GM19238 (cell line): ENCODE results near the gene SLC23A2.

Experiments
- DNase-seq: peaks from one replicate; pipeline ENCODE4 v3.0.0; 2011; ENCODE audit warnings: low spot score; ENCODE audit not compliant: insufficient read length

Gene SLC23A2

DNA sequence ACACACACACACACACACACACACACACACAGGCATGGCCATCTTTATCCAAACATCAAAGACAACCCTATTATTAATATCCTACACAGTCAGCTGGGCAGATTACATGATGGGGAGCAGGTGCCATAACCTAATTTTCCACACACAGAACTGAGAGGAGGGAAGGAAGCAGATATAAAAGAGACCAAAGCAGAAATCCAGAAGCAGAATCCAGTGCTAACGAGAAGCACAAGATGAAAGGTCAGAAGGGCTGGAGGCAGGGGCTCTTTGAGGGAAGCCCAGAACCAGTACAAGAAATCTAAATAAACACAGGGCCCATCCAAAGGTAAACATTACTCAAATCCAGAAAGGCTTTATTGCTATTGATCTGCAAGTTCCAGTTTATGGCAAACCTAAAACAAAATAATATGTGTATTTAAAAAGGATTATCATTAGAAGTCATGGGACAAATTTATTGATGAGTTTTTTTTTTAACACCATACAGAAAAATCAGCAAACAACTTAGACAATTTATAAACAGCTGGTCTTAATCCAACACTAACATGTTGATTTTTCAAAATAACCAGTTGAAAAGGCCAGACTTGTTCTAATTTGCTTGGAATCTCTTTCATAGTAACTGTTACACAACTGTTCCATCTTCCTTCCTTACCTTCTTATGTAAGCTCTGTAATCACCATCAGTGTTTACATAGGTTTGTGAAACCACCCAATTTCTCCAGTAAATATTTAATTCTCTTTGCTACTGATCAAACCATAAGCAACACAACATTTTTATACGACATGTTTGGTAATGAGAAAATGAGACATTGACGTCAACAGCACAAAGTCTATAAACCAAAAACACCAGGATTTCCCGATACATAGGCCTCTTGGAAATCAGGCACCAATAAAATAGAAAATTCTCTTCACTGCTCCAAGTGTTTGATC, 34.2 kb downstream of the SLC23A2 start:
- DNase-seq: no peak

- DNase-seq: no peak
Measured at GRCh38 chr20:4962241-4962855, 39.0 kb downstream of the SLC23A2 start.

GRCh38 chr20:4961746-4962145, 39.6 kb downstream of the SLC23A2 start:
- DNase-seq: no peak

- no peak for DNase-seq
Measured at GRCh38 chr20:4959592-4959991, 41.7 kb downstream of the SLC23A2 start.

DNA sequence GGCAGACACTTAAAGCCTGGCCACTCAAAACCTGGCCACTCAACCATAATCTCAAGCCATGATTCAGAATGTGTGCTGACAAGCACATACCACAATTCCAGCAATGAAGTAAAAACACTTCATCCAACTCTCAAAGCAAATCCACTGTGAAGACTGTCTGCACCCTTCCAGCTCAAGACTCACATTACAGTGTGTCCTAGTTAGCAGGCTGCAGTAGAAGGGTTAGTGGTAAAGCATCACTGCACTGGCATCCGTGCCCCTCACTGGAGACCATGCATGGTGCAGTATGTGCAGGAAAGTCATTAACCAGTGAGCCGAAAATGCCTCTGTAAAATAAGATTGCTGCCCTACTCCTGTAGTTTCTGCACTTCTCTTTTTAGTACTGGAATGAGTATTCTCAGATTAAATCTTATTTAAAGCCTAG, 43.4 kb downstream of the SLC23A2 start:
- no peak for DNase-seq

DNA sequence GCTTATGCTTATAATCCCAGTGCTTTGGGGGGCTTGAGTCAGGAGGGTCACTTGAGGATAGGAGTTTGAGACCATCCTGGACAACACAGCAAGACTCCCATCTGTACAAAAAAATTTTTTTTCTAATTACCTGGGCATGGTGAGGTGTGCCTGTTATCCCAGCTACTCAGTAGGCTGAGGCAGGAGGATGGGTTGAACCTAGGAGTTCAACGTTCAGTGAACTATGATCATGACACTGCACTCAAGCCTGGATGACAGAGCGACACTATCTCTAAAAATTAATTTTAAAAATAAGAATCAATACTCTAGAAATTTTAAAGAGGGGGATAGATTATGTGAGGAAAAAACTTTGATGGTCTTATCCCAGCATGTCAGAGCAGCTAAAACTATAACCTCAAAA, 44.1 kb downstream of the SLC23A2 start:
- no peak for DNase-seq

GRCh38 chr20:4956200-4956810, 45.0 kb downstream of the SLC23A2 start:
- DNase-seq: no peak

- no peak for DNase-seq
Measured at GRCh38 chr20:4953881-4954280, 47.4 kb downstream of the SLC23A2 start.

DNA sequence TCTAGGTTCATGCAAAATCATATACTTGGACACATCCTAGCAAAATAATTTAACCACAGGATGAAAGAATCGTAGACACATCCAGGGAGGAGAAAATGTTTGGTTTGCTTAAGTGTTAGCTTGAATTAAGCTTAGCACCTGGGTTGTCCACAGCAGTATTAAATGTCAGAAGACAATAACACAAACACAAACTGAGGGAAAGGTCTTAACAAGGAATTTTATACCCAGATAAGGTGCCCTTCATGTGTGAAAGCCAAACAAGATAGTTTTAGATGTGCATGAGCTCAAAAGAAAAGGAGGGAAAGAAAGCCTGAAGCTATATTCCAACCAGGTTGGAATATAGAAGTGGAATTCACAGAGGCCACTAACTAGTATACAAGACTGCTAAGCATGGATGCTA, 49.1 kb downstream of the SLC23A2 start:
- DNase-seq: no peak

DNA sequence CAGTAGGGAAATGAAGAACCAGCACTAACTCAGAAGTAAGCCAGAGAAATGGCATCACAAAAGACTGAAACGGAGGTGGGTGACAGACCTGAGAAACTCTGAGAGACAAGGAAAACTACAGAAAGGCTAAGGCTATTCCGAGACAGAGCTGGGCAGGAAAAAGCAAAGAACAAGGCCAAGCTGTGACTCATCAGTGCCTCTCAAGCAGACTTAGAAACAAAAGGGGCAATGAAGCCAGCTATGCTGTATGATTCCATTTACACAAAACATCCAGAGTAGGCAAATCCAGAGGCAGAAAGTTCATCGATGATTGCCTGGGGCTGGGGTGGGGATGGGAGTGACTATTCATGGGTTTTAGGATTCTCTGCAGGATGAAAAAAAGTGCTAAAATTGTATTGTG, 50.0 kb downstream of the SLC23A2 start:
- DNase-seq: no peak

DNA sequence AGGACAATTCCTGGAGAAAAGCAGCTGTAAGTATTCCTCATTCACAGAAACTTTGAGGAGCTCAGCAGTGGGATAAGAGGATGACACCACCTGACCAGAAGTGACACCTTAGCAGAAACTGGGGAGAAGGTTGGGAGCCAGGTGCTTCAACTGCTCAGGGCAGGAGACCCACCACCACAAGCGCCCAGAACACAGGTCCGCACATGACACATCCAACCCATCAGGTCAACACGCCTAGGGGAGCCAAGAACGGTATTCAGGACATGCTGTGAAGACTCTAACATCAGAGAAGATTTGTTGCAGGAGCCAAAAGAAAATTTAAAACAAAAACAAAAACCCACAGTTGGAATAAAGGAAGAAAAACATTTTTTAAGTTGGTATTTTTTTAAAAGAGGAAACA, 50.5 kb downstream of the SLC23A2 start:
- DNase-seq: no peak

DNA sequence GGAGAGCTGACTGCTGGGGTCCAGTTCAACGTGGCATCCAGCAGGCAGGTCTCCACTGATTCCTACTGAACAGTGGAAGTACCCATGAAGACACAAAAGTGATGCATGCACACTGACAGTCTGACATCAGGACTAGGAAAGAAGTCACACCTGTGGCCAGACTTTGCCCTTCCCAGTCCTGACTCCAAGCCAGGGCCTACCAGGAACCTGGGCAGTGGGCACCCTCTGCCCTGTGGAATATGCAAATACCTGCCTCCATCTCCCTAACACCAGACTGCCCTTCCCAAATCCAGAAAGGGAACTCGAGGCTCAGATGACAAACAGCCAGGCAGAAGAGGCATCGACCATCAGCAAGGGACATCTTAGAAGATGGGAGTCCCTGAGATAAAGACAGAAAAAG, 50.9 kb downstream of the SLC23A2 start:
- no peak for DNase-seq

DNA sequence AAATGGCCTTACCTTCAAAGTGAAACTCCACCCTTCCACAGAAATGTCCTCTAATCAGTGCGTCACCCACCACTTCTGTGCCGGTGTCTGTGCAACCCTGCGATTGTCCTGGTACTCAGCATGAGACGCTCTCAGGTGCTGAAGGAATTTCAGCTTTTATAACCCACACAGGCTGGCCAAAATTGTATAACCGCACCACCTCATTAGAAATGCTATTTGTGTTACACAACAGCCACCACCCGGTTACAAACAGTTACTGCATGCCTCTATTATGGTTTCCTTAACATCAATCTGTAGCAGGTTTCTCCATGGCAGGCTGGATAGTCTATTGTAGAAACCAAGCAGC, 51.5 kb downstream of the SLC23A2 start:
- DNase-seq: no peak

- no peak for DNase-seq
Measured at GRCh38 chr20:4947817-4948559, 53.3 kb downstream of the SLC23A2 start.

DNA sequence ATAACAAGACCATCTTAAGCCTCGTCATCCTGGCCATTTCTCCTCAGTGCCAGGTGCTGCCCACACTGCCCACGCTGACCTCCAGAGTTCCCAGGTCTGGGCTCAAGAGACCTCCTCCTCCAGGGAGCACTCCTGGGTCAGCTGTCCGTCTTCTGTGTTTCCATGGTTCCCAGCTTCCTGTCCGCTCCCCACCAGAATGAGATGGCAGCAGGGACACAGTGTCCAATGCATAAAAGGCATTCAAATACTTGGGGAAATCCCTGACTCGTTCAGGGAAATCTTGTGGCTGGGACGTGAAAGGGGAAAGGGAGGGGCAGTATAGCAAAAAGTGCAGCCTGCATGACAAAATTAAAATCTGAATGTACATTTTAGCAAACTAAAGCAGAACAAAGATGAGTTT, 54.3 kb downstream of the SLC23A2 start:
- peak; percentile 30 for DNase-seq

- no peak for DNase-seq
Measured at GRCh38 chr20:4946585-4946984, 54.7 kb downstream of the SLC23A2 start.

- no peak for DNase-seq
Measured at GRCh38 chr20:4944518-4945313, 56.6 kb downstream of the SLC23A2 start.

- DNase-seq: no peak
Measured at GRCh38 chr20:4942331-4942730, 59.0 kb downstream of the SLC23A2 start.

GRCh38 chr20:4937407-4938319, 63.6 kb downstream of the SLC23A2 start:
- DNase-seq: no peak

GRCh38 chr20:4936851-4937406, 64.4 kb downstream of the SLC23A2 start:
- no peak for DNase-seq
